Neural cell (in vitro differentiated cells): ENCODE data around the gene MEAK7.

Experiments used
- POLR2AphosphoS5 ChIP-seq: IDR thresholded peaks from 2 replicates; pipeline ENCODE4 v1.6.1; 2012
- TAF1 ChIP-seq: IDR thresholded peaks from 2 replicates; pipeline ENCODE4 v1.6.1; 2012; ENCODE audit warnings: low read depth
- TF ChIP-seq, protein P1 (sequence below): fragments of 450-650 bp; IDR thresholded peaks from 2 replicates; pipeline ENCODE4 v1.5.1; 2014; ENCODE audit warnings: antibody characterized with exemption, mild to moderate bottlenecking, moderate library complexity; ENCODE audit not compliant: poor library complexity, severe bottlenecking

DNA sequence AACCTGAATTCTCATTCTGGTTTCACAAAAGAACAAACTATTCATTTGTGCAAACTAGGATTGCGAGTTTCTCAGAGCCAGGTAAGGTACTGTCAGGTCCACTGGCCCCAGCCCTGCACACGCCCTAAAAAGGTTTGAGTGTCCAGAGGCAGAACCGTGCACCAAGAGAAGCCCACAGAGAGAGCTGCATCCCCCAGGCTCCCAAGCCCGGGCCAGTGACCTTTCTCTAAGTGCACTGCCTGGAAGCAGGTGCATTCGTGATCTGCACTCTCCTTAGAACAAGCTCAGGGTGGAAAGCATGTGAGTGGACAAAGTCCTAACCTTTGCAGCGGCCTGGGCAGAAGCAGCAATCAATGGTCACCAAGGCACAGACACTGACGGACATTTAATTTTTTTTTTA is 26.8 kb downstream of the MEAK7 start:
- TF ChIP-seq POLR2AphosphoS5, result no peak
- TF ChIP-seq, protein P1, sequence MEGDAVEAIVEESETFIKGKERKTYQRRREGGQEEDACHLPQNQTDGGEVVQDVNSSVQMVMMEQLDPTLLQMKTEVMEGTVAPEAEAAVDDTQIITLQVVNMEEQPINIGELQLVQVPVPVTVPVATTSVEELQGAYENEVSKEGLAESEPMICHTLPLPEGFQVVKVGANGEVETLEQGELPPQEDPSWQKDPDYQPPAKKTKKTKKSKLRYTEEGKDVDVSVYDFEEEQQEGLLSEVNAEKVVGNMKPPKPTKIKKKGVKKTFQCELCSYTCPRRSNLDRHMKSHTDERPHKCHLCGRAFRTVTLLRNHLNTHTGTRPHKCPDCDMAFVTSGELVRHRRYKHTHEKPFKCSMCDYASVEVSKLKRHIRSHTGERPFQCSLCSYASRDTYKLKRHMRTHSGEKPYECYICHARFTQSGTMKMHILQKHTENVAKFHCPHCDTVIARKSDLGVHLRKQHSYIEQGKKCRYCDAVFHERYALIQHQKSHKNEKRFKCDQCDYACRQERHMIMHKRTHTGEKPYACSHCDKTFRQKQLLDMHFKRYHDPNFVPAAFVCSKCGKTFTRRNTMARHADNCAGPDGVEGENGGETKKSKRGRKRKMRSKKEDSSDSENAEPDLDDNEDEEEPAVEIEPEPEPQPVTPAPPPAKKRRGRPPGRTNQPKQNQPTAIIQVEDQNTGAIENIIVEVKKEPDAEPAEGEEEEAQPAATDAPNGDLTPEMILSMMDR, result no peak
- TF ChIP-seq TAF1, result no peak
